Lung (tissue), 16 donors: Measurements from ENCODE around the gene C1orf198. TPM values are rescaled to one million over a fixed set of nuclear protein-coding genes. Genes with fewer than 3 reads are reported as not detected.

Source experiments
- ATAC-seq: fragments of 200-7000 bp; cut with Tn5 transposase; one replicate; pipeline ENCODE4 v1.9.1; 2020; ENCODE audit warnings: moderate number of reproducible peaks; ENCODE audit not compliant: insufficient read depth, low FRiP score
- DNase-seq, 3 donors: peaks; one replicate each; pipeline ENCODE4 v3.0.0-alpha.2; 2013 to 2017
- H3K27ac ChIP-seq, 2 donors: one replicate each; pipeline ENCODE4 v1.5.1; 2013; ENCODE audit warnings: mild to moderate bottlenecking in 2 of 2, moderate library complexity in 2 of 2, control low read depth in 1 of 2, inconsistent platforms in 1 of 2, low read depth in 1 of 2, low read length in 1 of 2
- H3K27me3 ChIP-seq, 3 donors: one replicate each; pipeline ENCODE4 v1.5.1; 2013; ENCODE audit warnings: low read length in 2 of 3; ENCODE audit not compliant: control insufficient read depth in 3 of 3, insufficient read depth in 3 of 3
- H3K36me3 ChIP-seq, 4 donors: one replicate each; pipeline ENCODE4 v1.5.1; 2013; ENCODE audit warnings: low read length in 4 of 4, mild to moderate bottlenecking in 1 of 4, moderate library complexity in 1 of 4; ENCODE audit not compliant: control insufficient read depth in 4 of 4, insufficient read depth in 4 of 4
- H3K4me1 ChIP-seq, 5 donors: one replicate each; pipeline ENCODE4 v1.5.1; 2013; ENCODE audit warnings: low read length in 5 of 5, mild to moderate bottlenecking in 2 of 5, moderate library complexity in 1 of 5; ENCODE audit not compliant: control insufficient read depth in 5 of 5, insufficient read depth in 5 of 5
- H3K4me3 ChIP-seq: one replicate; pipeline ENCODE4 v1.5.1; 2013; ENCODE audit warnings: mild to moderate bottlenecking, control low read depth, moderate library complexity
- H3K9ac ChIP-seq, 2 donors: one replicate each; pipeline ENCODE4 v1.5.1; 2013; ENCODE audit warnings: low read length in 2 of 2, control low read depth in 1 of 2; ENCODE audit not compliant: insufficient read depth in 1 of 2
- H3K9me3 ChIP-seq, 4 donors: one replicate each; pipeline ENCODE4 v1.5.1; 2013; ENCODE audit warnings: low read length in 3 of 4, mild to moderate bottlenecking in 1 of 4, moderate library complexity in 1 of 4; ENCODE audit not compliant: control insufficient read depth in 4 of 4, insufficient read depth in 3 of 4
- CTCF ChIP-seq: IDR thresholded peaks from 2 replicates; pipeline ENCODE4 v1.5.1; 2012; ENCODE audit warnings: mild to moderate bottlenecking; ENCODE audit errors: control extremely low read depth, extremely low read depth
- WGBS, 2 donors: extraction: QIAGEN DNeasy Blood & Tissue Kit; methylation state at CpG; one replicate each; pipeline ENCODE4 v1.1.7; 2013; 5-methylcytosine and 5-hydroxymethylcytosine counted together
- long read RNA-seq, 5 donors: transcript quantifications; one replicate each; lab custom pipeline, GENCODE V29; 2026
- polyA plus RNA-seq, 2 donors: library from polyadenylated mRNA; stranded (reverse); fragments of 200-250 nt; gene quantifications; one replicate each; pipeline ENCODE4 v1.2.1, GENCODE V29; 2013
- total RNA-seq, 2 donors: library from RNA; depleted of rRNA in 1 of 2; stranded (reverse); fragments of >200 nt in 1 of 2; gene quantifications; one replicate each; pipeline ENCODE4 v1.2.1, GENCODE V29; 2014 to 2021
- donor health status: control.
- donor health status: control.
- donor health status: Bipolar disorder and iron deficiency.
- donor health status: healthy.
- donor health status: DM: yes; HTN: yes; CAD: no.

Gene C1orf198
- 100 to 1,000 TPM in 1 of 2 donors, 10 to 100 TPM in 1; 51.9 to 109 TPM for total RNA-seq
- polyA plus RNA-seq, result 10 to 100 TPM; 25.8 to 47.5 TPM
- long read RNA-seq, donor 1, transcript C1orf198-201 (4 exons, 3,858 nt), result major isoform, 21 of 106 reads
- long read RNA-seq, donor 1, partial matches to known transcripts, result 85 of 106 reads
- long read RNA-seq, donor 1, other reads (novel, unspliced or antisense), result 0 of 106 reads
- long read RNA-seq, donor 2, transcript C1orf198-201 (4 exons, 3,858 nt), result major isoform, 14 of 27 reads
- long read RNA-seq, donor 2, partial matches to known transcripts, result 13 of 27 reads
- long read RNA-seq, donor 2, other reads (novel, unspliced or antisense), result 0 of 27 reads
- long read RNA-seq, donor 3, transcript C1orf198-201 (4 exons, 3,858 nt), result major isoform, 18 of 33 reads
- long read RNA-seq, donor 3, partial matches to known transcripts, result 15 of 33 reads
- long read RNA-seq, donor 3, other reads (novel, unspliced or antisense), result 0 of 33 reads
- long read RNA-seq, donor 4, transcript C1orf198-201 (4 exons, 3,858 nt), result major isoform, 5 of 13 reads
- long read RNA-seq, donor 4, partial matches to known transcripts, result 8 of 13 reads
- long read RNA-seq, donor 4, other reads (novel, unspliced or antisense), result 0 of 13 reads
- long read RNA-seq, donor 5, transcript C1orf198-201 (4 exons, 3,858 nt), result major isoform, 40 of 51 reads
- long read RNA-seq, donor 5, partial matches to known transcripts, result 11 of 51 reads
- long read RNA-seq, donor 5, other reads (novel, unspliced or antisense), result 0 of 51 reads

GRCh38 chr1:230867903-230868735 is at the start of gene C1orf198:
Gene C1orf198, minus strand, starts transcription at chr1:230868521. Its CDS starts 9 bp downstream, at chr1:230868512.
- Histone ChIP-seq H3K27me3 (no peaks in the 10 kb centered on the region), H3K27ac (peak within 1 kb of the TSS; percentile 92 to 94), H3K36me3 (no peaks in the 10 kb centered on the region), H3K4me3 (peak within 1 kb of the TSS; percentile 94), H3K9me3 (peaks cover 0 to 2% (median 0%) of the 10 kb centered on the region in 4 donors), H3K4me1 (peaks cover 3 to 58% (median 22%) of the 10 kb centered on the region in 5 donors), H3K9ac (peak within 1 kb of the TSS; percentile 57 to 78)
- peak; percentile 70 to 91 (median 74) for DNase-seq
- 0 to 1% methylated on average over 66 to 96 of the region's 96 CpGs for WGBS, 2 donors
- no peak for TF ChIP-seq CTCF
- ATAC-seq, result peak; percentile 91

- DNase-seq (peak; percentile 75 to 87 (median 82)), ATAC-seq (no peak)
- H3K9ac ChIP-seq, result no peak overlapping the region
- TF ChIP-seq CTCF, result peak; percentile 54
- H3K9me3 ChIP-seq, result no peaks in the 10 kb centered on the region
- H3K36me3 ChIP-seq, result peaks cover 0 to 13% (median 7%) of the 10 kb centered on the region in 4 donors
- no peak overlapping the region for H3K4me3 ChIP-seq
- H3K27ac ChIP-seq, result no peak overlapping the region
- WGBS, 2 donors, result 49 to 56% methylated on average over 15 of the region's 15 CpGs
- H3K4me1 ChIP-seq, result peaks cover 0 to 4% (median 0%) of the 10 kb centered on the region in 5 donors
- H3K27me3 ChIP-seq, result no peaks in the 10 kb centered on the region
Observed at GRCh38 chr1:230917284-230918135, 49.2 kb upstream of the C1orf198 start.

- ATAC-seq (no peak), DNase-seq (no peak)
- H3K4me3 ChIP-seq, result no peak overlapping the region
- WGBS, 2 donors, result 90% methylated on average over 8 of the region's 8 CpGs
- peaks cover 0 to 4% (median 0%) of the 10 kb centered on the region in 5 donors for H3K4me1 ChIP-seq
- H3K9me3 ChIP-seq, result no peaks in the 10 kb centered on the region
- no peak overlapping the region for H3K27ac ChIP-seq
- peaks cover 0 to 13% (median 6%) of the 10 kb centered on the region in 4 donors for H3K36me3 ChIP-seq
- no peak for TF ChIP-seq CTCF
- no peak overlapping the region for H3K9ac ChIP-seq
- no peaks in the 10 kb centered on the region for H3K27me3 ChIP-seq
Observed at GRCh38 chr1:230916587-230917283, 48.4 kb upstream of the C1orf198 start.
